Measurements from ENCODE around the gene PILRA.

DNA sequence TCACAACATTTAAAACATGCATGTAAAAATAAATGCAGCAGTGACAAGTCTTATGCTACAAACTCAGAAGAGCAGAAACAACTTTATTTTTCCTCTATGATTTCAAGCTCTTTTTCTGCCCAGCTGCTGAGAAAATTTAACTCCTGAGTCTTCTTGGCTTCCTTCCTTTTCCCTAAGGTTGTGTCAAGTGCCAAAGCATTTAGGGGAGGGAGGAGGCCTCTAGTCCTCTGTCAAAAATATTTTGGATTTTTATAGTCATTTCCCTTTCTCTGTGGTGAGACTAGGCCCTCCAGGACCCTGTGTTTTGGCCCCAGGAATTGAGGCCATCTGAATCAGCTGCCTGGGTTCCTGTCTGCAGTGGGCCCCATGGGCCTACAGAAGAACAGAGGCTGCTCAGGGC is 26.4 kb upstream of the PILRA start:
- no peak for TF ChIP-seq POLR2AphosphoS5 (IDR thresholded peaks at IDR 0.05)
- TF ChIP-seq CTCF (IDR thresholded peaks at IDR 0.05), result no peak
- TF ChIP-seq POLR2A (IDR thresholded peaks at IDR 0.05), result no peak

Measured in gastroesophageal sphincter (tissue), 3 donors.